ENCODE measurements around the gene TPSG1.

DNA sequence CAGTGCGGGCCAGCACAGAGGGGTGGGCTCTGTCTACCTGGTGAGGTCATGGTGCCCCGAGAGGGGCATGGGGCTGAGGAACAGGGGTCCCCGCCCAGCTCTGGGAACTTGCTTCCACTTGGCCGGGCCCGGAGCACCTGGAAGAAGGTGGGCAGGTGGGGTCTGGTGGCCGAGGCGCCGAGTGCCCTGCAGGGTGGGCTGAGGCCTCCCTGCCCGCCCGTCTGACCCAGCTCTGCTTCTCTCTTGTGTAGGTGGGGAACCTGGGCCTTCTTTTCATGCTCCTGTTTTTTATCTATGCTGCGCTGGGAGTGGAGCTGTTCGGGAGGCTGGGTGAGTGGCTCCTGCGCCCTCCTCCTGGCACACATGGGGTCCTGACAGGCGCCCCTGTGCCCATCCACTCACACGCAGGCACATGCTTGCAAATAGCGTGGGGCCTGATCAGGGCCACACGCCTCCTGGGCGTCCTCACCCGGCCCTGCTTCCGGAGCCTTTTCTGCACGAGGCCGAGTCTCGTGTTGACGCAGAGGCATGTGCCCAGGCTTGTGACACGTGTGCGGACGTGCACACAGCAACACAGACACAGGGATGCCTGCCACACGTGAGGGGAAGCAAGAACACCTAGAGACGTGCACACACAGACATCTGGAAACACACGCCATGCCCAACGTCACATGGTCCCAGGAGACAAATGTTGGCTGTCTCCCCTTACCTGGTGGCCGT is 8.2 kb downstream of the TPSG1 start:
- TF ChIP-seq, protein P1, sequence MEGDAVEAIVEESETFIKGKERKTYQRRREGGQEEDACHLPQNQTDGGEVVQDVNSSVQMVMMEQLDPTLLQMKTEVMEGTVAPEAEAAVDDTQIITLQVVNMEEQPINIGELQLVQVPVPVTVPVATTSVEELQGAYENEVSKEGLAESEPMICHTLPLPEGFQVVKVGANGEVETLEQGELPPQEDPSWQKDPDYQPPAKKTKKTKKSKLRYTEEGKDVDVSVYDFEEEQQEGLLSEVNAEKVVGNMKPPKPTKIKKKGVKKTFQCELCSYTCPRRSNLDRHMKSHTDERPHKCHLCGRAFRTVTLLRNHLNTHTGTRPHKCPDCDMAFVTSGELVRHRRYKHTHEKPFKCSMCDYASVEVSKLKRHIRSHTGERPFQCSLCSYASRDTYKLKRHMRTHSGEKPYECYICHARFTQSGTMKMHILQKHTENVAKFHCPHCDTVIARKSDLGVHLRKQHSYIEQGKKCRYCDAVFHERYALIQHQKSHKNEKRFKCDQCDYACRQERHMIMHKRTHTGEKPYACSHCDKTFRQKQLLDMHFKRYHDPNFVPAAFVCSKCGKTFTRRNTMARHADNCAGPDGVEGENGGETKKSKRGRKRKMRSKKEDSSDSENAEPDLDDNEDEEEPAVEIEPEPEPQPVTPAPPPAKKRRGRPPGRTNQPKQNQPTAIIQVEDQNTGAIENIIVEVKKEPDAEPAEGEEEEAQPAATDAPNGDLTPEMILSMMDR (IDR thresholded peaks at IDR 0.05) = no peak
- TF ChIP-seq POLR2A (IDR thresholded peaks at IDR 0.05) = no peak
